Sigmoid colon (tissue), 7 donors: ENCODE measurements around the gene PCSK2. TPM values are rescaled to one million over a fixed set of nuclear protein-coding genes. Genes with fewer than 3 reads are reported as not detected.

ENCODE experiments used
- DNase-seq: peaks from one replicate; pipeline ENCODE4 v3.0.0-alpha.2; 2019
- H3K27ac ChIP-seq, 4 donors: fragments of 200-600 bp; sonication (generic); one replicate each; pipeline ENCODE4 v1.5.1; 2016 to 2019; ENCODE audit warnings: mild to moderate bottlenecking in 1 of 4
- H3K27me3 ChIP-seq, 3 donors: fragments of 200-600 bp; sonication (generic); one replicate each; pipeline ENCODE4 v1.5.1; 2019; ENCODE audit warnings: mild to moderate bottlenecking in 1 of 3
- H3K36me3 ChIP-seq, 4 donors: fragments of 200-600 bp; sonication (generic); one replicate each; pipeline ENCODE4 v1.5.1; 2016 to 2019
- H3K4me1 ChIP-seq, 4 donors: fragments of 200-600 bp; sonication (generic); one replicate each; pipeline ENCODE4 v1.5.1; 2017 to 2019
- H3K4me3 ChIP-seq, 4 donors: fragments of 200-600 bp; sonication (generic); one replicate each; pipeline ENCODE4 v1.5.1; 2017 to 2019; ENCODE audit warnings: mild to moderate bottlenecking in 2 of 4, moderate library complexity in 1 of 4
- H3K9me3 ChIP-seq, 4 donors: fragments of 200-600 bp in 3 of 4; sonication (generic) in 3 of 4; one replicate each; pipeline versions ENCODE4 v1.5.1 to v1.6.1; 2013 to 2019
- CTCF ChIP-seq, 4 experiments: fragments of 450-650 bp in 3 of 4; fragments of 200-600 bp in 1 of 4; IDR thresholded peaks; one replicate each; pipeline ENCODE4 v1.5.1; 2016 to 2019; ENCODE audit warnings: antibody characterized with exemption in 4 of 4, mild to moderate bottlenecking in 3 of 4, moderate library complexity in 2 of 4
- EP300 ChIP-seq, 4 donors: sonication (generic); formaldehyde crosslinking; IDR thresholded peaks; one replicate each; pipeline ENCODE4 v1.6.1; 2017; ENCODE audit warnings: antibody characterized with exemption in 4 of 4
- POLR2A ChIP-seq, 2 donors: fragments of 450-650 bp; IDR thresholded peaks; one replicate each; pipeline ENCODE4 v1.6.1; 2016; ENCODE audit warnings: antibody characterized with exemption in 2 of 2, mild to moderate bottlenecking in 2 of 2, moderate library complexity in 2 of 2
- POLR2AphosphoS5 ChIP-seq, 4 donors: sonication (generic); formaldehyde crosslinking; IDR thresholded peaks; one replicate each; pipeline ENCODE4 v1.6.1; 2017; ENCODE audit warnings: antibody characterized with exemption in 4 of 4
- WGBS, 2 donors: extraction: QIAGEN DNeasy Blood & Tissue Kit; methylation state at CpG; one replicate each; pipeline ENCODE4 v1.1.7; 2013; 5-methylcytosine and 5-hydroxymethylcytosine counted together
- intact Hi-C: fragments of 100-400 bp; cut with DNase I; formaldehyde crosslinking; loops from one replicate; pipeline ENCODE4 v1.15.1; 2023
- polyA plus RNA-seq, 3 donors: library from polyadenylated mRNA; stranded (reverse); fragments of 200-250 nt; gene quantifications; one replicate each; pipeline ENCODE4 v1.2.3, GENCODE V29; 2013
- total RNA-seq, 4 donors: library from RNA; depleted of rRNA; stranded (reverse); fragments of >200 nt; gene quantifications; one replicate each; pipeline ENCODE4 v1.1.0, GENCODE V29; 2016
- donor health status: healthy with polysubstance abuse.
- donor health status: Bipolar disorder and iron deficiency.
- donor health status: healthy.

PCSK2 gene
- total and polyA plus RNA-seq, 7 donors, result 0.54 to 5.4 (median 2.4) TPM; not detected in 1

DNA sequence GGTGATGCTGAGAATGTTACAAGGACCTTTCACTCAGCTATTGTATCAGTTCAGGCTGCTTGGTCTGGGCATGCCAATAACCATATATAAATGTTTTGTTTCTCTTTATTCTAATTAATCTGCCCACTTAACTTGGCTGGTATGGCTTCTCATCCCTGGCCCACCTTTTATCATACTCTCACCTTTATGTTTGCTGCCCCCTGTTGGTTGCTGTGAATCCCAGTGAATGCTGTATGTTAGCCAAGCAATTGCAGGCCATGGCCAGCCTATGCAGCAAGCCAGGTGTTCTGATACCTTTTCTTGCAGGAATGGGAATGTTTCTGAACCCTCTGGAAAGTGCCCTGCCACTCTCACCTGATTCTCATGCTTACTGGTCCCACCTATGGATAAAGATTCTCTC, 54.6 kb downstream of the PCSK2 start:
- intact Hi-C loops, result no loop called here

DNA sequence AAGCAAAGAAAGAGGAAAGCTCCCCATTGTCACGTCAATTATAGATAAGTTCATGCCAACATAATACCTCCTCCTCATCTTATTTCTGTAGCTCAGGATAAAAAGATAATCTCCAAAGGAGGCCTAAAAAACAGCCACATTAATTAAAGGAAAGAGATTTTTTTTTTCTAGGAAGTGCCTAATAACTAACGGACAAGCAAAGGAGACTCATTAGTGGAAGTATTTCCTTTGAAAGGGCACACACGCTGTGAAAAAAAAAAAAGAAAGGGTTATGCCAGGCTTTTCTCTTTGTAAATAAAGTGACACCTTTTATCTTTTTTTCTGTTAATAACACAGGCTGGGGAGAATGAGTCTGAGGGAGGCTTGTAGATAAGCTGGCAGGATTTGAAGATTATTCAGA, 55.7 kb downstream of the PCSK2 start:
- no peak for DNase-seq
- 82 to 83% methylated on average over 3 of the region's 3 CpGs for WGBS, 2 donors
- TF ChIP-seq POLR2A (IDR thresholded peaks at IDR 0.05) (no peak), EP300 (IDR thresholded peaks at IDR 0.05) (no peak), POLR2AphosphoS5 (IDR thresholded peaks at IDR 0.05) (no peak), CTCF (IDR thresholded peaks at IDR 0.05) (no peak)
- H3K36me3 ChIP-seq, result no peaks in the 10 kb centered on the region
- no peak overlapping the region for H3K27ac ChIP-seq
- intact Hi-C loops, result no loop called here
- H3K9me3 ChIP-seq, result no peaks in the 10 kb centered on the region
- no peaks in the 10 kb centered on the region for H3K4me1 ChIP-seq
- no peaks in the 10 kb centered on the region for H3K27me3 ChIP-seq
- no peak overlapping the region for H3K4me3 ChIP-seq

More for the DNA sequence above, 54.6 kb downstream of the PCSK2 start:
- Histone ChIP-seq H3K9me3 (no peaks in the 10 kb centered on the region), H3K36me3 (no peaks in the 10 kb centered on the region), H3K27ac (no peak overlapping the region), H3K27me3 (no peaks in the 10 kb centered on the region), H3K4me3 (no peak overlapping the region), H3K4me1 (no peaks in the 10 kb centered on the region)
- no peak for DNase-seq
- TF ChIP-seq CTCF (IDR thresholded peaks at IDR 0.05) (no peak), EP300 (IDR thresholded peaks at IDR 0.05) (no peak), POLR2A (IDR thresholded peaks at IDR 0.05) (no peak), POLR2AphosphoS5 (IDR thresholded peaks at IDR 0.05) (no peak)

- no peaks in the 10 kb centered on the region for H3K27me3 ChIP-seq
- no peaks in the 10 kb centered on the region for H3K36me3 ChIP-seq
- H3K27ac ChIP-seq, result no peak overlapping the region
- no peak for DNase-seq
- no peak overlapping the region for H3K4me3 ChIP-seq
- WGBS, 2 donors, result 68 to 78% methylated on average over 2 of the region's 2 CpGs
- TF ChIP-seq POLR2A (IDR thresholded peaks at IDR 0.05) (no peak), CTCF (IDR thresholded peaks at IDR 0.05) (no peak), POLR2AphosphoS5 (IDR thresholded peaks at IDR 0.05) (no peak), EP300 (IDR thresholded peaks at IDR 0.05) (no peak)
- no peaks in the 10 kb centered on the region for H3K9me3 ChIP-seq
- no peaks in the 10 kb centered on the region for H3K4me1 ChIP-seq
- intact Hi-C loops, result no loop called here
These were observed 60.7 kb downstream of the PCSK2 start for GRCh38 chr20:17287503-17287902.

- Histone ChIP-seq H3K9me3 (no peaks in the 10 kb centered on the region), H3K27ac (no peak overlapping the region), H3K36me3 (no peaks in the 10 kb centered on the region), H3K27me3 (no peaks in the 10 kb centered on the region), H3K4me3 (no peak overlapping the region), H3K4me1 (no peaks in the 10 kb centered on the region)
- no peak for TF ChIP-seq CTCF (IDR thresholded peaks at IDR 0.05)
- no peak for TF ChIP-seq POLR2AphosphoS5 (IDR thresholded peaks at IDR 0.05)
- TF ChIP-seq POLR2A (IDR thresholded peaks at IDR 0.05), result no peak
- TF ChIP-seq EP300 (IDR thresholded peaks at IDR 0.05), result no peak
- 74 to 84% methylated on average over 3 of the region's 3 CpGs for WGBS, 2 donors
- intact Hi-C loops, result no loop called here
- no peak for DNase-seq
These were observed 61.2 kb downstream of the PCSK2 start for GRCh38 chr20:17287998-17288397.

- Histone ChIP-seq H3K4me1 (no peaks in the 10 kb centered on the region), H3K4me3 (no peak overlapping the region), H3K9me3 (no peaks in the 10 kb centered on the region), H3K27ac (no peak overlapping the region), H3K27me3 (no peaks in the 10 kb centered on the region), H3K36me3 (no peaks in the 10 kb centered on the region)
- no peak for DNase-seq
- intact Hi-C loops, result no loop called here
- 84 to 90% methylated on average over 3 of the region's 3 CpGs for WGBS, 2 donors
- TF ChIP-seq POLR2A (IDR thresholded peaks at IDR 0.05) (no peak), POLR2AphosphoS5 (IDR thresholded peaks at IDR 0.05) (no peak), EP300 (IDR thresholded peaks at IDR 0.05) (no peak), CTCF (IDR thresholded peaks at IDR 0.05) (no peak)
These were observed 68.4 kb downstream of the PCSK2 start for GRCh38 chr20:17295151-17295726.
